Panc1 (cell line): ENCODE measurements around the gene ADAMTS9.

ENCODE experiments used
- POLR2AphosphoS5 ChIP-seq: IDR thresholded peaks from 2 replicates; pipeline ENCODE4 v1.6.1; 2012; ENCODE audit warnings: mild to moderate bottlenecking, low read depth, low read length, moderate library complexity
- TF ChIP-seq, protein P1 (sequence below): fragments of 450-650 bp; IDR thresholded peaks from 2 replicates; pipeline ENCODE4 v1.5.1; 2017; ENCODE audit warnings: mild to moderate bottlenecking

DNA sequence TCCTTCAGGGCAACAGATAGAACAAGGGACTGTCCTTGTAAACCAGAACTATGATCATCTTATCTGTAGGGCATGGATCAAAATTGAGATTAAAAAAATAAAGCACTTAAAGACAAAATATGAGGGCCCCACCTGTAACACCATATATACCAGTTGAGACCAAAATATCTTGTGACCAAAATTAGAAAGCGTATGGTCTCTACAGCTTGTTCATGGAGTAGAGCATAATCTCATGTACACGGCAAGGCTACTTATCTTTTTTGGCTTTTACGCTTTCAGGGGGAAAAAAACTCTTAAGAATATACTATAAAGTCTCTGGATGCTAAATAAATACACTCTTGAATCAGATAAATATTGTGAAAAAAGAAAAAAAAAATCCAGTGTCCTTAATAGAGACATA lies 49.3 kb downstream of the ADAMTS9 start:
- TF ChIP-seq POLR2AphosphoS5: no peak
- TF ChIP-seq, protein P1, sequence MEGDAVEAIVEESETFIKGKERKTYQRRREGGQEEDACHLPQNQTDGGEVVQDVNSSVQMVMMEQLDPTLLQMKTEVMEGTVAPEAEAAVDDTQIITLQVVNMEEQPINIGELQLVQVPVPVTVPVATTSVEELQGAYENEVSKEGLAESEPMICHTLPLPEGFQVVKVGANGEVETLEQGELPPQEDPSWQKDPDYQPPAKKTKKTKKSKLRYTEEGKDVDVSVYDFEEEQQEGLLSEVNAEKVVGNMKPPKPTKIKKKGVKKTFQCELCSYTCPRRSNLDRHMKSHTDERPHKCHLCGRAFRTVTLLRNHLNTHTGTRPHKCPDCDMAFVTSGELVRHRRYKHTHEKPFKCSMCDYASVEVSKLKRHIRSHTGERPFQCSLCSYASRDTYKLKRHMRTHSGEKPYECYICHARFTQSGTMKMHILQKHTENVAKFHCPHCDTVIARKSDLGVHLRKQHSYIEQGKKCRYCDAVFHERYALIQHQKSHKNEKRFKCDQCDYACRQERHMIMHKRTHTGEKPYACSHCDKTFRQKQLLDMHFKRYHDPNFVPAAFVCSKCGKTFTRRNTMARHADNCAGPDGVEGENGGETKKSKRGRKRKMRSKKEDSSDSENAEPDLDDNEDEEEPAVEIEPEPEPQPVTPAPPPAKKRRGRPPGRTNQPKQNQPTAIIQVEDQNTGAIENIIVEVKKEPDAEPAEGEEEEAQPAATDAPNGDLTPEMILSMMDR: no peak
